ENCODE results near the gene DHRS12. TPM values are rescaled to one million over a fixed set of nuclear protein-coding genes. Genes with fewer than 3 reads are reported as not detected.
A peak's percentile ranks its signal among the peaks of the same experiment; 100 is the strongest.

The DHRS12 gene
- total RNA-seq = 12.5 TPM

- H3K4me3 ChIP-seq = peak within 1 kb of the TSS; percentile 61 to 97
- no peak for TF ChIP-seq CTCF (IDR thresholded peaks at IDR 0.05)
- peak; percentile 39 to 78 for TF ChIP-seq POLR2A (IDR thresholded peaks at IDR 0.05)
- TF ChIP-seq POLR2AphosphoS5 (IDR thresholded peaks at IDR 0.05; ENCODE audit: insufficient read depth in 1 of 2, low read depth in 1 of 2) = peak; percentile 75 to 97
- H3K27ac ChIP-seq = peak within 1 kb of the TSS; percentile 100
- H3K27me3 ChIP-seq = no peaks in the 10 kb centered on the region
- no peaks in the 10 kb centered on the region for H3K9me3 ChIP-seq
- peaks cover 38% of the 10 kb centered on the region for H3K4me1 ChIP-seq
- peak in 1 of 2 donors; percentile 95 for DNase-seq (ENCODE audit: extremely low spot score in 2 of 2)
- no peaks in the 10 kb centered on the region for H3K36me3 ChIP-seq
- intact Hi-C loops (cut with DNase I) = loop anchor here (2.0 to 5.0 kb wide), 2 partner anchors 221 to 351 kb away; partner anchors contain the start of genes INTS6 and WDFY2
Measured at GRCh38 chr13:51803422-51804294, at the start of gene DHRS12. TSS of gene DHRS12 (minus strand) at chr13:51804163. CDS start at chr13:51799659, 4,504 bp downstream.

GRCh38 chr13:51849145-51850101 lies 45.5 kb upstream of the DHRS12 start:
- Histone ChIP-seq H3K4me1 (no peaks in the 10 kb centered on the region), H3K27ac (no peak overlapping the region), H3K27me3 (no peaks in the 10 kb centered on the region), H3K4me3 (no peak overlapping the region), H3K36me3 (no peaks in the 10 kb centered on the region), H3K9me3 (no peaks in the 10 kb centered on the region)
- TF ChIP-seq CTCF (IDR thresholded peaks at IDR 0.05) (peak in 1 of 3 experiments; percentile 5), POLR2A (IDR thresholded peaks at IDR 0.05) (no peak)
- intact Hi-C loops (cut with DNase I) = no loop called here
- peak in 1 of 2 donors; percentile 56 for DNase-seq (ENCODE audit: extremely low spot score in 2 of 2)

- TF ChIP-seq POLR2AphosphoS5 (IDR thresholded peaks at IDR 0.05; ENCODE audit: insufficient read depth in 1 of 2, low read depth in 1 of 2) (no peak), CTCF (IDR thresholded peaks at IDR 0.05) (no peak), POLR2A (IDR thresholded peaks at IDR 0.05) (no peak)
- no peak overlapping the region for H3K27ac ChIP-seq
- no peaks in the 10 kb centered on the region for H3K9me3 ChIP-seq
- H3K4me1 ChIP-seq = no peaks in the 10 kb centered on the region
- no peaks in the 10 kb centered on the region for H3K36me3 ChIP-seq
- no peaks in the 10 kb centered on the region for H3K27me3 ChIP-seq
- intact Hi-C loops (cut with DNase I) = no loop called here
- H3K4me3 ChIP-seq = no peak overlapping the region
- no peak for DNase-seq (ENCODE audit: extremely low spot score in 2 of 2)
Measured at GRCh38 chr13:51848674-51849073, 44.7 kb upstream of the DHRS12 start.

- Histone ChIP-seq H3K36me3 (no peaks in the 10 kb centered on the region), H3K27ac (no peak overlapping the region), H3K9me3 (no peaks in the 10 kb centered on the region), H3K4me1 (no peaks in the 10 kb centered on the region), H3K4me3 (no peak overlapping the region), H3K27me3 (no peaks in the 10 kb centered on the region)
- DNase-seq (ENCODE audit: extremely low spot score in 2 of 2) = no peak
- intact Hi-C loops (cut with DNase I) = no loop called here
- no peak for TF ChIP-seq POLR2A (IDR thresholded peaks at IDR 0.05)
- TF ChIP-seq POLR2AphosphoS5 (IDR thresholded peaks at IDR 0.05; ENCODE audit: insufficient read depth in 1 of 2, low read depth in 1 of 2) = no peak
- no peak for TF ChIP-seq CTCF (IDR thresholded peaks at IDR 0.05)
Measured at GRCh38 chr13:51846756-51847155, 42.8 kb upstream of the DHRS12 start.

All from vagina (tissue), 2 donors.